Naive thymus-derived CD8-positive, alpha-beta T cell (primary cell): ENCODE results near the gene TXNIP. TPM values are rescaled to one million over a fixed set of nuclear protein-coding genes. Genes with fewer than 3 reads are reported as not detected.
"Not testable (repeated sequence)": the region's sequence is repeated elsewhere in the genome, so short reads cannot be mapped to it uniquely, and the experiment has no call there.

ENCODE experiments used
- ATAC-seq, 2 donors: fragments of 150-1000 bp; cut with Tn5 transposase in 1 of 2; sonication (Bioruptor Pico), chemical (Tn5 transposase) in 1 of 2; 1 replicate in 1 of 2; 2 replicates in 1 of 2; pipeline ENCODE4 v1.10.0; 2021; ENCODE audit warnings: mild to moderate bottlenecking in 2 of 2, moderate library complexity in 2 of 2
- POLR2A ChIA-PET: fragments of 350-600 bp; sonication (Branson Sonifier 250); formaldehyde crosslinking; loops from one replicate; lab custom pipeline; 2021; ENCODE audit warnings: antibody characterized with exemption; lab: Charles Lee
- DNase-seq, 10 donors: peaks; one replicate each; pipeline versions ENCODE4 v3.0.0 to v3.0.0-alpha.2; 2020 to 2022
- H3K27ac Mint-ChIP-seq, 10 donors: one replicate each; pipeline ENCODE4 v1.8.0; 2020 to 2022; ENCODE audit warnings: mild to moderate bottlenecking in 10 of 10, mixed read lengths in 10 of 10, moderate library complexity in 4 of 10, inconsistent platforms in 1 of 10
- H3K27me3 Mint-ChIP-seq, 5 donors: one replicate each; pipeline ENCODE4 v1.8.0; 2021 to 2022; ENCODE audit warnings: mixed read lengths in 5 of 5
- H3K36me3 Mint-ChIP-seq, 3 donors: one replicate each; pipeline ENCODE4 v1.8.0; 2020 to 2022; ENCODE audit warnings: mixed read lengths in 3 of 3, mild to moderate bottlenecking in 2 of 3, inconsistent platforms in 1 of 3
- H3K4me1 Mint-ChIP-seq, 4 donors: one replicate each; pipeline ENCODE4 v1.8.0; 2021 to 2022; ENCODE audit warnings: mixed read lengths in 4 of 4
- H3K4me3 Mint-ChIP-seq, 10 donors: one replicate each; pipeline ENCODE4 v1.8.0; 2020 to 2022; ENCODE audit warnings: mild to moderate bottlenecking in 10 of 10, mixed read lengths in 10 of 10, moderate library complexity in 6 of 10, inconsistent platforms in 1 of 10
- H3K9me3 Mint-ChIP-seq, 9 donors: one replicate each; pipeline ENCODE4 v1.8.0; 2020 to 2022; ENCODE audit warnings: mixed read lengths in 9 of 9, mild to moderate bottlenecking in 3 of 9, inconsistent platforms in 1 of 9, moderate library complexity in 1 of 9
- polyA plus RNA-seq, 3 donors: library from polyadenylated mRNA; unstranded; fragments of 300-500 nt; fragmentation: Illumina TruSeq; gene quantifications; one replicate each; pipeline ENCODE4 v1.2.3, GENCODE V29; 2021
- total RNA-seq, 8 experiments: library from RNA in 2 of 8; stranded (reverse) in 2 of 8; gene quantifications; one replicate each; pipeline ENCODE4 v1.2.3 and lab custom pipeline; 2021 to 2026

Gene TXNIP, protein sequence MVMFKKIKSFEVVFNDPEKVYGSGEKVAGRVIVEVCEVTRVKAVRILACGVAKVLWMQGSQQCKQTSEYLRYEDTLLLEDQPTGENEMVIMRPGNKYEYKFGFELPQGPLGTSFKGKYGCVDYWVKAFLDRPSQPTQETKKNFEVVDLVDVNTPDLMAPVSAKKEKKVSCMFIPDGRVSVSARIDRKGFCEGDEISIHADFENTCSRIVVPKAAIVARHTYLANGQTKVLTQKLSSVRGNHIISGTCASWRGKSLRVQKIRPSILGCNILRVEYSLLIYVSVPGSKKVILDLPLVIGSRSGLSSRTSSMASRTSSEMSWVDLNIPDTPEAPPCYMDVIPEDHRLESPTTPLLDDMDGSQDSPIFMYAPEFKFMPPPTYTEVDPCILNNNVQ
- total RNA-seq (100 to 1,000 TPM; 836 to 848 TPM), polyA plus RNA-seq (1,000 to 10,000 TPM; 4,009 to 5,114 (median 5,016) TPM), total RNA-seq (lab: John Stamatoyannopoulos, UW) (232 to 2,069 (median 934) reads per million in 6 experiments)

DNA sequence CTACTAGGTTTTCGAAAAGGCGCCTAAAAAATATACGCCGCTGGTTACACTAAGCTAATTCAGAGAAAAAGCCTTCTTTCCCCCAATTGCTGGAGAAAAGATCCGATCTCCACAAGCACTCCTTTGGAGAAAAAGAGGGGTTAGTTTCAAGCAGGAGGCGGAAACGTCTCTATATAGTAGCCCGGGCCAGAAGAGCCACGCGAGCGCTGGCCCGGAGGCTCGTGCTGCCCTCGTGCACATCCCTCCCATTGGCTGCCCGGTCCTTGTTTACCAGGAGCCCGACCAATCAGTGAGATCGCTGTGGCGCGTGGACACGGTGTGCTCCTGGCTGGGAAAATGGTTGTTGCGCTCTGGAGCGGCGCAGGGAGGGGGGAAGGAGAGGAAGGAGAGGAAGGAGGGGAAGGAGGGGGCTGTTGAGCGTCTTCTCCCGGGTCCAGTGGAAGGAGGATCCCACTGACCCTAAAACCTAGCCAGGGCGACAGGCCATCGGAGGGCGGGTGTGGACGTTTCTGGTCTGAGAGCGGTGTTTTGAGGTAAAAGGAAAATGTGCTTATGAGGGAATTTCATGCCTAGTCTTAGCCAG, at the start of gene TXNIP:
TSS of gene TXNIP (minus strand) at position 147 of the 583 bp plus-strand sequence. CDS start 313 bp downstream, outside the sequence.
- no peaks in the 10 kb centered on the region for H3K27me3 Mint-ChIP-seq
- POLR2A ChIA-PET: interaction anchor here (1.0 to 30.6 kb wide), 12 partner anchors 4 to 173 kb away, joined by 3 to 1573 read pairs (median 32); partner anchors contain the start of genes ANKRD34A, LIX1L, NUDT17 and PEX11B
- H3K4me1 Mint-ChIP-seq: peaks cover 31 to 72% (median 51%) of the 10 kb centered on the region in 4 donors
- peak within 1 kb of the TSS; percentile 95 to 100 (median 99) for H3K27ac Mint-ChIP-seq
- peaks cover 45 to 50% (median 48%) of the 10 kb centered on the region in 3 donors for H3K36me3 Mint-ChIP-seq
- ATAC-seq (peak; percentile 67 to 85), DNase-seq (peak; percentile 88 to 98 (median 91))
- H3K9me3 Mint-ChIP-seq: peaks cover 0 to 8% (median 0%) of the 10 kb centered on the region in 9 donors
- peak within 1 kb of the TSS; percentile 91 to 100 (median 99) for H3K4me3 Mint-ChIP-seq

DNA sequence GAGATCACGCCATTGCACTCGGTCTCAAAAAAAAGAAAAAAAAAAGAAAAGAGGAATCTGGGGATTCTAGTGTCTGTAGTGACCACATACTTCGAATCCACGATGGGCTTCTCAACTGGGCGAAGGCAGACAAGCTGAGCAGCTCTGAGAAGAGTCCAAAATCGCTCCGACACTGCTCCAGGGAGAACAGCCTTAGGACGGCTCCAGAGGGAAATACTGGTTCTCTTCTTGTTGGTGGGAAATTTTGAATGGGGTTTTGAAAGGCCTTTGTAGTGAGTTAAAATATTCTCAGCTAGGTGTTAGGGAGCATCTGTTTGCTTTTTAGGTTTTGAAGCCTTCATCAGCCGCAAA, 43.4 kb upstream of the TXNIP start:
- POLR2A ChIA-PET: interaction anchor here (1.4 to 6.4 kb wide), 4 partner anchors 9 to 112 kb away, joined by 3 to 114 read pairs (median 45); partner anchors contain the start of genes ANKRD34A, POLR3GL, RBM8A and TXNIP
- H3K27ac Mint-ChIP-seq: peak overlapping the region in 7 of 10 donors; percentile 48 to 100 (median 86)
- peaks cover 0 to 19% (median 0%) of the 10 kb centered on the region in 9 donors for H3K9me3 Mint-ChIP-seq
- H3K4me3 Mint-ChIP-seq: peak overlapping the region in 7 of 10 donors; percentile 15 to 99 (median 92)
- peaks cover 0 to 12% (median 5%) of the 10 kb centered on the region in 3 donors for H3K36me3 Mint-ChIP-seq
- H3K27me3 Mint-ChIP-seq: peaks cover 0 to 17% (median 0%) of the 10 kb centered on the region in 5 donors
- no peak for ATAC-seq
- DNase-seq: no peak
- H3K4me1 Mint-ChIP-seq: peaks cover 29 to 39% (median 34%) of the 10 kb centered on the region in 4 donors

DNA sequence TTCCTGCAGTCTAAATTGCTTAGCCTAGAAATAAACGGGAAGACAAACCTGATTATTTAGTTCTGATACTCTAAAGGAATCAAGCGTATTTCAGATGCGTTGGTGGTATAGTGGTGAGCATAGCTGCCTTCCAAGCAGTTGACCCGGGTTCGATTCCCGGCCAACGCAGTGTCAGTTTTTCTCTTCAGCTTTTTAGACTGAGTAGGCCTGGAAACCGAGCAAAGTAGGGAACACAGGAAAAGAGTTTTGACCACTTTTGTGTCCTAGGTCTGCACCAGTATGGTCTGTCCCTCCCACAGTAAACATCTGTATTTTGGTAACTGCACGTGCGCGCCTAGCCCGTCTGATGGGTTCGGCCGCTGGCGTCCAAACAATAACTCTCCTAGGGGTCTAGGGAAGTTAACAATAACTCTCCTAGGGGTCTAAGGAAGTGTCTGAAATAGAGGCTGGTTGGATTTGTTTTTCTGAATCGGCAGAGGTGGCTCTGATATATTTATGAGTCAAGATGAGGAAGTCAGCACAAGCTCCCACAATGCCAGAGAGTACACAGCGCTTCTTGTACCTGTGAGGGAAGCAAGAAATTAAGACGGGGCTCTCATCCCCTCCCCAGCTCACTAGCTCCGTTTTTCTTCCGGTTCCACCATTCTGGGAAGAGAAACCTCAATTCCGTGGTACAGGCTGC, 40.7 kb upstream of the TXNIP start:
- DNase-seq: peak; percentile 38 to 94 (median 80)
- Mint-ChIP-seq H3K27me3 (peaks cover 0 to 17% (median 0%) of the 10 kb centered on the region in 5 donors), H3K4me3 (peak overlapping the region; percentile 92 to 99 (median 96)), H3K4me1 (peaks cover 32 to 43% (median 38%) of the 10 kb centered on the region in 4 donors), H3K36me3 (peaks cover 0 to 12% (median 5%) of the 10 kb centered on the region in 3 donors), H3K27ac (peak overlapping the region; percentile 90 to 100 (median 96)), H3K9me3 (peaks cover 0 to 19% (median 0%) of the 10 kb centered on the region in 9 donors)
- POLR2A ChIA-PET: interaction anchor here (0.6 to 6.4 kb wide), 21 partner anchors 12 to 213 kb away, joined by 3 to 114 read pairs (median 5); partner anchors contain the start of genes ANKRD34A, HJV, LIX1L and PEX11B
- peak; percentile 51 to 68 for ATAC-seq

DNA sequence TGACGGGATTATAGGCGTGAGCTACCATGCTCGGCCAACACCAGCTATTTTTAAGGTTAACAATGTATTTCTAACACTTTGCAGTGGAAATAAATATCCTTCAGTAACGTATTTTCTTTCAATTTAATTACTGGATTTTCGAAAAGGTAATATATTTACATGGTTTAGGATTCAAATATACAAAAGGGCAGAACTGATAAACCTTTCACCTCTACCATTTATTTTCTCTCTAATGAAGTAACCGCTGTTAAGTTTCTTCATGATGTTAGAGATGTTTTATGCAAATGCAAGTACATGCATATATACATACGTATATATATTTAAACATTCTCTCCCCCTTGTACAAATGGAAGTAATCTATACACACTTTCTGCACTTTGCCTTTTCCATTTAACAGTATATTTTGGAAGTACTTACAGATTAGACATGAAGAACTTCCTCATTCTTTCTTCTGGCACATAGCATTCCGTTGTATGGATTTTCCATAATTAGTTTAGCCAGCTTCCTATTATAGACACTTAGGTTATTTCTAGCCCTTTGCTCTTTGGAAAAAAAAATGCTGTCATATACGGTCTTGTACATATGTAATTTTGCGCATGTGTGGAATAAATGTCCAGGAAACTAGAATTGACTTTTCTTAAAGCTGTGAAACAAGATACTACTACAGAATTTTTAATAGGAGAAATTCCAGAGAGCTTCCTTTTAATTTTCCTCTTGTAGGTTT, 40.0 kb upstream of the TXNIP start:
- Mint-ChIP-seq H3K27me3 (peaks cover 0 to 17% (median 0%) of the 10 kb centered on the region in 5 donors), H3K27ac (peak overlapping the region; percentile 90 to 100 (median 96)), H3K9me3 (peaks cover 0 to 19% (median 0%) of the 10 kb centered on the region in 9 donors), H3K4me3 (peak overlapping the region; percentile 92 to 99 (median 96)), H3K4me1 (peaks cover 32 to 43% (median 38%) of the 10 kb centered on the region in 4 donors), H3K36me3 (peaks cover 0 to 12% (median 5%) of the 10 kb centered on the region in 3 donors)
- POLR2A ChIA-PET: interaction anchor here (0.7 to 6.4 kb wide), 21 partner anchors 13 to 212 kb away, joined by 3 to 114 read pairs (median 6); partner anchors contain the start of genes ANKRD34A, LIX1L, PEX11B and PIAS3
- no peak for DNase-seq
- ATAC-seq: no peak

DNA sequence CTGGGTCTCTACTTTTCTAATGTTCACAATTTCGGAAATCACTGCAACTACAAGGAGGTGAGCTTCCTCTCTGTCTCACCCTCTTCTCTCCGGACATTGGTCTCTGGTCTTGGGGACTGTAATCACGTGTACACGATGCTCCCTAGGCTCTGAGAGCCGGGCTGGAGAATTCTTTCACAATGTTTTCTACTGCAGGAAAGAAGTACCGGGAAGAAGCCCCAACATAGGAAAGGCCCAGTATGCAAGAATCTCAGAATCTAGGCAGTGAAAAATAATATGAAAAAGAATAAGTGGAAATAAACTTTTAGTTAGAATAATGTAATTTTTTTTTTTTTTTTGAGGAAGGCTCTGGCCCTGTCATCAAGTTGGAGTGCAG, 38.7 kb upstream of the TXNIP start:
- no peak for DNase-seq
- Mint-ChIP-seq H3K4me3 (peak overlapping the region; percentile 89 to 99 (median 95)), H3K36me3 (peaks cover 0 to 12% (median 5%) of the 10 kb centered on the region in 3 donors), H3K9me3 (peaks cover 0 to 19% (median 0%) of the 10 kb centered on the region in 9 donors), H3K4me1 (peaks cover 32 to 43% (median 37%) of the 10 kb centered on the region in 4 donors), H3K27me3 (peaks cover 0 to 17% (median 1%) of the 10 kb centered on the region in 5 donors), H3K27ac (peak overlapping the region in 9 of 10 donors; percentile 76 to 100 (median 87))
- POLR2A ChIA-PET: interaction anchor here (0.7 to 6.4 kb wide), 13 partner anchors 14 to 211 kb away, joined by 3 to 114 read pairs (median 5); partner anchors contain the start of genes PIAS3, POLR3C, RBM8A and RNF115
- ATAC-seq: no peak

DNA sequence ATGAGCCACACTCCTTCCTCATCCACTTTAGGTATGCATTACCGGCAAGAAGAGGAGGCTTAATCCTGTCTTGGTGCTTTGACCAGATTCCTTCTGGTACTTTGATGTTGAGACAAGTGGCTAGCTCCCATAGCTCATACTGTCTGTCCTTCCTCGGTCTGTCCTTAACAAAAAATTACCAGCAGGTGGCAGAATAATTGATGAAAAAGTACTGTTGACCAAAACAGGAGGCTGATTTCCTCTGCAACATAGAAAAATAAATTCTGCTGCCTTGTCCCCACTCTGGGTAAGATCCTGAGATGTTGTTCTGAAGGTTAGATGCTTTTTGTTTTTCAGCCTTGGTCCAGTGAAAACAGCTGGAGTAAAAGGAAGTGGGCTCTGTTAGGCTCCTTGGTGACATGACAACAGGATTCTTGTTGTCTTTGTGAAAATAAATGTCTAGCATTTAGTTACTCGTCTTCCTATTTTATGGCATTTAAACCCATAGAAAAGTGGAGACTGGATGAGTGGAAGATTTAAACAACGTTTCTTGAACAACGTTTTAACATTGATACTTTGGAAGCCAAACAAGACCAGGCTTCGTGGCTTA, 36.3 kb upstream of the TXNIP start:
- Mint-ChIP-seq H3K9me3 (peaks cover 0 to 16% (median 0%) of the 10 kb centered on the region in 9 donors), H3K27ac (peak overlapping the region in 1 of 10 donors; percentile 38), H3K27me3 (peaks cover 0 to 23% (median 2%) of the 10 kb centered on the region in 5 donors), H3K4me3 (no peak overlapping the region), H3K36me3 (peaks cover 0 to 9% (median 5%) of the 10 kb centered on the region in 3 donors), H3K4me1 (peaks cover 21 to 31% (median 25%) of the 10 kb centered on the region in 4 donors)
- ATAC-seq: no peak
- peak in 3 of 10 donors; percentile 25 to 37 (median 28) for DNase-seq
- POLR2A ChIA-PET: interaction anchor here (0.7 to 1.7 kb wide), 3 partner anchors 11 to 114 kb away, joined by 3 to 6 read pairs (median 4); partner anchors contain the start of gene PEX11B

DNA sequence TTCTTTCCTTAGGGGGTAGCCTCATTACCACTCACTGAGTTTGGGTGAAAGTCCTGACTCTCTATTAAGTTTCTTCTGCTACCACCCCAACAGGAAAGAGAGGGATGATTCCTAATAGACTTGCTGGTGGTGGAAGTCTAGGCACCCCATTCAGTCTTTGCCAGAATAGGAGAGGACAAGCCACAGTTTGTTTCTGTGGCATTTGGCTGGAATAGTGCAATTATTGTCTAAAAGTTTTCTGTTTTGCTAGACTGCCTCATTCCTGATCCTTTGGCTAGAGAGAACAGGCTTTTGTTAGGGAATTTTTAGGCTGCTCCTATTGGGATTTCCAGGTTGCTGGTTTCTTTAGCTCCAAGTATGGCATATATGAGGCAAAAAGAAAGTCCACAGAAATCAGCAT, 35.1 kb upstream of the TXNIP start:
- DNase-seq: no peak
- Mint-ChIP-seq H3K9me3 (peaks cover 0 to 6% (median 0%) of the 10 kb centered on the region in 9 donors), H3K27me3 (peaks cover 0 to 15% (median 6%) of the 10 kb centered on the region in 5 donors), H3K27ac (no peak overlapping the region), H3K4me1 (peaks cover 10 to 19% (median 16%) of the 10 kb centered on the region in 4 donors), H3K36me3 (peaks cover 0 to 5% (median 5%) of the 10 kb centered on the region in 3 donors), H3K4me3 (no peak overlapping the region)
- no peak for ATAC-seq
- POLR2A ChIA-PET: no interaction called here

DNA sequence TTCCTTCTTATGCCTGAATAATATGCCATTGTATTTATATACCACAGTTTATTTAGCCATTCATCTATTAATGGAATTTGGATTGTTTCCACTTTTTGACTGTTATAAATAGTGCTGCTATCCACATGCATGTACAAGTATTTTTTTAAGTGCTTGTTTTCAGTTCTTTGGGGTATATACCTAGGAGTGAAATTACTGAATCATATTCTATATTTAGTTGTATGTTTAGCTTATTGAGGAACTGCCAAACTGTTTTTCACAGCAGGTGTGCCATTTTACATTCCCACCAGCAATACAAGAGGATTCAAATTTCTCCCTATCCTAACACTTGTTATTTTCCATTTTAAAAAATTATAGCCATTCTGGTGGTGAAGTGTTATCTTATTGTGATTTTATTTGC, 32.7 kb upstream of the TXNIP start:
- DNase-seq (no peak), ATAC-seq (no peak)
- no peak overlapping the region for H3K27ac Mint-ChIP-seq
- no peak overlapping the region for H3K4me3 Mint-ChIP-seq
- no peaks in the 10 kb centered on the region for H3K36me3 Mint-ChIP-seq
- POLR2A ChIA-PET: interaction anchor here (0.7 kb wide), 1 partner anchor 18 kb away, joined by 3 read pairs; no protein-coding TSS in a partner anchor
- no peaks in the 10 kb centered on the region for H3K9me3 Mint-ChIP-seq
- H3K4me1 Mint-ChIP-seq: peaks cover 0 to 6% (median 2%) of the 10 kb centered on the region in 4 donors
- peaks cover 4 to 18% (median 17%) of the 10 kb centered on the region in 5 donors for H3K27me3 Mint-ChIP-seq

DNA sequence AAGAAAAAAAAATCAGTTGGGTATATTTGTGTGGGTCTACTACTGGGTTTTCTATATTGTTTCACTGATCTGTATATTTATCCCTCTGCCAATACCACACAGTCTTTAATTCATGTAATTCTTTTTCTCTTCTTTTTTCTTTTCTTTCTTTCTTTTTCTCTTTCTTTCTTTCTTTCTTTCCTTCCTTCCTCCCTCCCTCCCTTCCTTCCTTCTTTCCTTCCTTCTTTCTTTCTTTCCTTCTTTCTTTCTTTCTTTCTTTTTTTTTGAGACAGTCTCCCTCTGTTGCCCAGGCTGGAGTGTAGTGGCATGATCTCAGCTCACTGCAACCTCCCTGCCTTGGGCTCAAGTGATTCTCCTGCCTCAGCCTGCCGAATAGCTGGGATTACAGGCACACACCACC, 30.3 kb upstream of the TXNIP start:
- H3K4me1 Mint-ChIP-seq, ATAC-seq, H3K27ac Mint-ChIP-seq, H3K9me3 Mint-ChIP-seq, DNase-seq, H3K36me3 Mint-ChIP-seq, H3K4me3 Mint-ChIP-seq: not testable (repeated sequence)
- POLR2A ChIA-PET: interaction anchor here (0.6 to 0.8 kb wide), 2 partner anchors 89 to 227 kb away, joined by 3 to 6 read pairs; no protein-coding TSS in a partner anchor
- peaks cover 11 to 29% (median 21%) of the 10 kb centered on the region in 5 donors for H3K27me3 Mint-ChIP-seq

DNA sequence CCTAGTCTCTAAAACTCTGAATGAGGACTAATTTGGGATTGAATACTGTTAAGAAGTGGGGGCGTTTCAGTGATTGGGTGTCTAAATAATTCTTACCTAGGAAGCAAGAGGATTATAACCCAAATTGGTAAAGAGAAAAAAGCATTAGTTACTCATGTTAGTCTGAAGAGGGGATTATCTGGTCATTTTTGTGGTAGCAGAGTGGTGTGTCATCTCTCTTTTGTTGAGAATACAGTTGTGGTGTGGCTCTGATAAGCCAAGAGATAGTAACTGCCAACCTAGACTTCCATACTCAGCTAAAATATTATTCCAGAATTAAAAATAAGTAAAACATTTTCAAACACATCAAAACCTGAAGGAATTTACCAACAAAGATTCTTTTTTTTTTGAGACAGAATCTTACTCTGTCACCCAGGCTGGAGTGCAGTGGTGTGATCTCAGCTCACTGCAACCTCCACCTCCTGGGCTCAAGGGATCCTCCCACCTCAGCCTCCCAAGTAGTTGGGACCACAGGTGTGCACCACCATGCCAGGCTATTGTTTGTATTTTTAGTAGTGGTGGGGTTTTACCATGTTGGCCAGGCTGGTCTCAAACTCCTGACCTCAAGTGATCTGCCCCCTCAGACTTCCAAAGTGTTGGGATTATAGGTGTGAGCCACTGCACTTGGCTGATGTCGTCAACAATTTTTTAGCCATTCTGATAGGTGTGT, 29.6 kb upstream of the TXNIP start:
- not testable (repeated sequence) for ATAC-seq, H3K4me3 Mint-ChIP-seq, DNase-seq, H3K27ac Mint-ChIP-seq, H3K9me3 Mint-ChIP-seq, H3K4me1 Mint-ChIP-seq, H3K36me3 Mint-ChIP-seq
- H3K27me3 Mint-ChIP-seq: peaks cover 16 to 36% (median 28%) of the 10 kb centered on the region in 5 donors
- POLR2A ChIA-PET: interaction anchor here (0.6 kb wide), 1 partner anchor 1017 kb away, joined by 3 read pairs; no protein-coding TSS in a partner anchor
